ENCODE measurements around the gene ICAM5. TPM values are rescaled to one million over a fixed set of nuclear protein-coding genes. Genes with fewer than 3 reads are reported as not detected.

ICAM5 gene
- total and polyA plus RNA-seq, 10 of the 15 experiments (the other 5 are each of a cell fraction or from before 2014, with no cell fraction given): 0.14 to 4.6 (median 0.94) TPM; not detected in 2

DNA sequence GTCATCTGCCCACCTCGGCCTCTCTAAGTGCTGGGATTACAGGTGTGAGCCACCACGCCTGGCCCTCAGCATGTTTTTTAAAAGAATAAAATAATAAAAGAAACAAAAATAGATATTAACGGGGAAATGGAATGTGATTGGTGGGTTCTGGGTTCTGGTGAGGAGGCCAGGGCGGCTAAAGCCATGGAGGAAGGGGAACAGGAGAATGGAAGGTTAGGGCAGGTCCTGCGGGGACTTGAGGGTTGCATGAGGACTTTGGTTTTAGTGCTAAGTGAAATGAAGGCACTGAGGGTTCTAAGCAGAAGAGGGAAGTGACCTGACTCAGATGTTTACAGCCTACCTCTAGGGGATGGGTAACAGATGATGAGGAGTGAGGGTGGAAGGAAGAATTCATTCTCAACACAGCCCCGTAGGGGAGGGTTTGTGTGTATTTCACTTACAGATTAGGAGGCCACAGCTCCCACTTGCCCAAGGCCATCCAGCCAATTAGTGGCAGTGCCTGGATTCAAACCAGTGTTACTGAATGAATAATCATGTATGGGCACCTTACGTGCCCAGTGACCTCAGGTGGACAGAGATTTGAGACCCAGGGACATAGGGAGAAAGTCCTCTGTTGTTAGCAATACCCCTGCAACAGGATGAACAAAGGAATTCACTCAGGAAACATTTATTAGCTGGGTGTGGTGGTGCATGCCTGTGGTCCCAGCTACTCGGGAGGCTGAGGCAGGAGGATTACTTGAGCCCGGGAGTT, 44.4 kb upstream of the ICAM5 start:
- WGBS (ENCODE audit: insufficient coverage, insufficient replicate concordance, low lambda C conversion rate, missing lambda C conversion rate): 31% methylated on average over 9 of the region's 9 CpGs
- intact Hi-C loops (cut with micrococcal nuclease; ENCODE audit: unreplicated experiment) (no loop called here), in situ Hi-C loops (cut with MboI) (loop anchor here (25.0 kb wide), 1 partner anchor 1108 kb away; the partner anchor contains the start of genes OR7G3 and ZNF317)
- H3K79me2 ChIP-seq (ENCODE audit: control insufficient read depth, insufficient read depth, low read length): no peaks in the 10 kb centered on the region
- peak overlapping the region; percentile 16; the same call in 1 of the 2 replicates for H2AFZ ChIP-seq (ENCODE audit: control insufficient read depth, low read depth, low read length)
- no peaks in the 10 kb centered on the region for H4K20me1 ChIP-seq (ENCODE audit: control insufficient read depth, insufficient read depth)
- ATAC-seq: peak; percentile 74
- POLR2A ChIA-PET: interaction anchor here (0.7 to 4.0 kb wide), 10 partner anchors 8 to 141 kb away, joined by 3 to 35 read pairs (median 4); partner anchors contain the start of genes ANGPTL6 and PPAN
- H3K27me3 ChIP-seq (replicated peaks in 1 of 2; ENCODE audit: control insufficient read depth in 2 of 2, insufficient read depth in 2 of 2, low read length in 1 of 2): no peaks in the 10 kb centered on the region
- H3K4me1 ChIP-seq (ENCODE audit: control insufficient read depth, insufficient read depth, low read length): peaks cover 54% of the 10 kb centered on the region
- DNase-seq (ENCODE audit: low read depth, low spot score): no peak
- BruUV-seq (replicated peaks): no TSS peak
- H3K9me3 ChIP-seq (replicated peaks; ENCODE audit: control insufficient read depth, insufficient read depth, low read length): no peaks in the 10 kb centered on the region; the same call in 2 of the 3 replicates
- H3K36me3 ChIP-seq (ENCODE audit: control insufficient read depth in 2 of 2, insufficient read depth in 2 of 2, low read length in 1 of 2): no peaks in the 10 kb centered on the region
- SMC1A ChIA-PET (ENCODE audit: uncharacterized antibody, unreplicated experiment): interaction anchor here (0.6 to 4.3 kb wide), 16 partner anchors 10 to 141 kb away, joined by 3 to 22 read pairs (median 4); no protein-coding TSS in a partner anchor
- CTCF ChIA-PET: interaction anchor here (1.0 to 8.3 kb wide), 9 partner anchors 9 to 146 kb away, joined by 4 to 148 read pairs (median 6); partner anchors contain the start of genes P2RY11 and S1PR2
- H3K4me2 ChIP-seq (ENCODE audit: control insufficient read depth, insufficient read depth): peak overlapping the region; percentile 9; the same call in 1 of the 2 replicates
- FAIRE-seq: no peak
- RAD21 ChIA-PET (ENCODE audit: unreplicated experiment): interaction anchor here (0.8 to 8.4 kb wide), 8 partner anchors 9 to 317 kb away, joined by 3 to 98 read pairs (median 4); partner anchors contain the start of genes DNMT1, ICAM1, PPAN and S1PR2
- H3K27ac ChIP-seq (ENCODE audit: control insufficient read depth, insufficient read depth): peak overlapping the region; percentile 55
- no peak overlapping the region for H3K4me3 ChIP-seq
- H3K9ac ChIP-seq (ENCODE audit: control insufficient read depth, insufficient read depth, low read length): no peak overlapping the region; the same call in 1 of the 2 replicates
- TF ChIP-seq HDGF (IDR thresholded peaks at IDR 0.05): 0 out of 2 replicates have a peak, but pooled peaks have one; percentile 31
- TF ChIP-seq SPI1 (IDR thresholded peaks at IDR 0.05; ENCODE audit: borderline replicate concordance, insufficient read depth, low read depth, low read length): peak; percentile 82
- TF ChIP-seq GATAD2B (conservative IDR thresholded peaks at IDR 0.05; ENCODE audit: low read depth): 0 out of 2 replicates have a peak, but pooled peaks have one; percentile 39
- TF ChIP-seq FOXK2 (IDR thresholded peaks at IDR 0.05): no peak
- TF ChIP-seq MTA2 (IDR thresholded peaks at IDR 0.05; ENCODE audit: low read depth): 0 out of 2 replicates have a peak, but pooled peaks have one; percentile 14
- TF ChIP-seq, protein P1, sequence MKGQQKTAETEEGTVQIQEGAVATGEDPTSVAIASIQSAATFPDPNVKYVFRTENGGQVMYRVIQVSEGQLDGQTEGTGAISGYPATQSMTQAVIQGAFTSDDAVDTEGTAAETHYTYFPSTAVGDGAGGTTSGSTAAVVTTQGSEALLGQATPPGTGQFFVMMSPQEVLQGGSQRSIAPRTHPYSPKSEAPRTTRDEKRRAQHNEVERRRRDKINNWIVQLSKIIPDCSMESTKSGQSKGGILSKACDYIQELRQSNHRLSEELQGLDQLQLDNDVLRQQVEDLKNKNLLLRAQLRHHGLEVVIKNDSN (IDR thresholded peaks at IDR 0.05; ENCODE audit: borderline replicate concordance, extremely low read length, insufficient read depth, low read depth, low read length): no peak
- TF ChIP-seq, protein P2, sequence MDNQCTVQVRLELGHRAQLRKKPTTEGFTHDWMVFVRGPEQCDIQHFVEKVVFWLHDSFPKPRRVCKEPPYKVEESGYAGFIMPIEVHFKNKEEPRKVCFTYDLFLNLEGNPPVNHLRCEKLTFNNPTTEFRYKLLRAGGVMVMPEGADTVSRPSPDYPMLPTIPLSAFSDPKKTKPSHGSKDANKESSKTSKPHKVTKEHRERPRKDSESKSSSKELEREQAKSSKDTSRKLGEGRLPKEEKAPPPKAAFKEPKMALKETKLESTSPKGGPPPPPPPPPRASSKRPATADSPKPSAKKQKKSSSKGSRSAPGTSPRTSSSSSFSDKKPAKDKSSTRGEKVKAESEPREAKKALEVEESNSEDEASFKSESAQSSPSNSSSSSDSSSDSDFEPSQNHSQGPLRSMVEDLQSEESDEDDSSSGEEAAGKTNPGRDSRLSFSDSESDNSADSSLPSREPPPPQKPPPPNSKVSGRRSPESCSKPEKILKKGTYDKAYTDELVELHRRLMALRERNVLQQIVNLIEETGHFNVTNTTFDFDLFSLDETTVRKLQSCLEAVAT (IDR thresholded peaks at IDR 0.05): 0 out of 2 replicates have a peak, but pooled peaks have one; percentile 55
- TF ChIP-seq NFIC (IDR thresholded peaks at IDR 0.05; ENCODE audit: low read depth, low read length): no peak
- TF ChIP-seq, protein P3, sequence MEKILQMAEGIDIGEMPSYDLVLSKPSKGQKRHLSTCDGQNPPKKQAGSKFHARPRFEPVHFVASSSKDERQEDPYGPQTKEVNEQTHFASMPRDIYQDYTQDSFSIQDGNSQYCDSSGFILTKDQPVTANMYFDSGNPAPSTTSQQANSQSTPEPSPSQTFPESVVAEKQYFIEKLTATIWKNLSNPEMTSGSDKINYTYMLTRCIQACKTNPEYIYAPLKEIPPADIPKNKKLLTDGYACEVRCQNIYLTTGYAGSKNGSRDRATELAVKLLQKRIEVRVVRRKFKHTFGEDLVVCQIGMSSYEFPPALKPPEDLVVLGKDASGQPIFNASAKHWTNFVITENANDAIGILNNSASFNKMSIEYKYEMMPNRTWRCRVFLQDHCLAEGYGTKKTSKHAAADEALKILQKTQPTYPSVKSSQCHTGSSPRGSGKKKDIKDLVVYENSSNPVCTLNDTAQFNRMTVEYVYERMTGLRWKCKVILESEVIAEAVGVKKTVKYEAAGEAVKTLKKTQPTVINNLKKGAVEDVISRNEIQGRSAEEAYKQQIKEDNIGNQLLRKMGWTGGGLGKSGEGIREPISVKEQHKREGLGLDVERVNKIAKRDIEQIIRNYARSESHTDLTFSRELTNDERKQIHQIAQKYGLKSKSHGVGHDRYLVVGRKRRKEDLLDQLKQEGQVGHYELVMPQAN (conservative IDR thresholded peaks at IDR 0.05): no peak
- TF ChIP-seq, protein P4, sequence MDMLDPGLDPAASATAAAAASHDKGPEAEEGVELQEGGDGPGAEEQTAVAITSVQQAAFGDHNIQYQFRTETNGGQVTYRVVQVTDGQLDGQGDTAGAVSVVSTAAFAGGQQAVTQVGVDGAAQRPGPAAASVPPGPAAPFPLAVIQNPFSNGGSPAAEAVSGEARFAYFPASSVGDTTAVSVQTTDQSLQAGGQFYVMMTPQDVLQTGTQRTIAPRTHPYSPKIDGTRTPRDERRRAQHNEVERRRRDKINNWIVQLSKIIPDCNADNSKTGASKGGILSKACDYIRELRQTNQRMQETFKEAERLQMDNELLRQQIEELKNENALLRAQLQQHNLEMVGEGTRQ (IDR thresholded peaks at IDR 0.05; ENCODE audit: borderline replicate concordance, low read depth, low read length): no peak
- TF ChIP-seq, protein P5, sequence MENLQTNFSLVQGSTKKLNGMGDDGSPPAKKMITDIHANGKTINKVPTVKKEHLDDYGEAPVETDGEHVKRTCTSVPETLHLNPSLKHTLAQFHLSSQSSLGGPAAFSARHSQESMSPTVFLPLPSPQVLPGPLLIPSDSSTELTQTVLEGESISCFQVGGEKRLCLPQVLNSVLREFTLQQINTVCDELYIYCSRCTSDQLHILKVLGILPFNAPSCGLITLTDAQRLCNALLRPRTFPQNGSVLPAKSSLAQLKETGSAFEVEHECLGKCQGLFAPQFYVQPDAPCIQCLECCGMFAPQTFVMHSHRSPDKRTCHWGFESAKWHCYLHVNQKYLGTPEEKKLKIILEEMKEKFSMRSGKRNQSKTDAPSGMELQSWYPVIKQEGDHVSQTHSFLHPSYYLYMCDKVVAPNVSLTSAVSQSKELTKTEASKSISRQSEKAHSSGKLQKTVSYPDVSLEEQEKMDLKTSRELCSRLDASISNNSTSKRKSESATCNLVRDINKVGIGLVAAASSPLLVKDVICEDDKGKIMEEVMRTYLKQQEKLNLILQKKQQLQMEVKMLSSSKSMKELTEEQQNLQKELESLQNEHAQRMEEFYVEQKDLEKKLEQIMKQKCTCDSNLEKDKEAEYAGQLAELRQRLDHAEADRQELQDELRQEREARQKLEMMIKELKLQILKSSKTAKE (IDR thresholded peaks at IDR 0.05; ENCODE audit: low read depth, poor library complexity, severe bottlenecking): no peak
- peak; percentile 81 for TF ChIP-seq NBN (IDR thresholded peaks at IDR 0.05)

Measured in GM12878 (cell line).